GM19455 (cell line): ENCODE data around the gene SNTN.
"Not testable (repeated sequence)": the region's sequence is repeated elsewhere in the genome, so short reads cannot be mapped to it uniquely, and the experiment has no call there.

Source experiments
- ATAC-seq: cut with Tn5 transposase; IDR thresholded peaks from one replicate; pipeline ENCODE4 v1.9.1; 2021; ENCODE audit not compliant: unreplicated experiment

Gene SNTN

DNA sequence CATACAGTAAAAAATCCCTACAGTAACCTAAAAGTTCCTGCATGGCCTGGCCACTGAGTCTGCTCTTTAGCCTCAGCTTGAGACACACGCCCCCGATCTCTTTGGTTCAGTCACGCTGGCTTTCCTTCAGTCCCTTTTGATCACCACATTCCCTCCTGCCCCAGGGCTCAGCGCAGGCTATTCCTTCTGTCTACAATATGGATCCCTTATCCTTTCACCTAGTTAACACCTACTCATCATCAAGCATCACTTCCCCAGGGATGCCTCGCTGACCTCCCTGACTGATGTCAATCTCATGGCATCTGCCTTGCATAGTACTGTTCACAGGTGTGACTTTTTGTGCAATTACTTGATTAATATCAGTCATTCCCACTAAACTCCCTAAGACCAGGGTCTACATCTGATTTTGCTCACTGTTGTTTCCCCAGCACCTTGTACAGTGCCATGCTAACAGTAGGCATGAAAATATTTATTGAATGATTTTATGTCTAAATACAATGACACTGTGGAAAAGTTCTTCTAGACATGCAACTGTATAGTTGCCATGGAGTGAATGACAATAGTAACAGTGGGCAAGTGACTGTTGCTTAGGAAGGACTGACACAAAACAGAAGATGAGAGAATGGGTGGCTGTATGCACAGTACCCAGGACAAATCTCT is at the start of gene SNTN:
Gene SNTN, plus strand, starts transcription at position 610 of the 660 bp plus-strand sequence. Its CDS starts 13 bp downstream, at position 623.
- ATAC-seq = no peak

DNA sequence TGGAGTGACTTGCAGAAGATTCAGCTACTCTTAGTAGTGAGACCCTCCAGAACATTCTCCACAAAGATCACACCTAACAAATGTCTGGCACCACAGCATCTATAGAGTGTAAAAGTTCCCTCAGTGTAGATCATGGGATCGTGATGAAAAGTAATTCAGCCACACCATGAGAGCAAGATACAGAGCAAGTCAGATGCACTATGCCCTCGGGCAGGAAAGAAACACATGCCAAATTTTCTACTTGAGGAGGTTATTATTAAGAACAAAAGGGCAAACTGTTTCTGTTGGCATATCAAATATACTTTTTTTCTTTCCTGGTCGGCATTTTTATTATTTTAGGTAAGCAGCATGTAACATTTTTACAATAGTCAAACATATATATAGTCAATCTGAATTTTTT is 44.8 kb upstream of the SNTN start:
- no peak for ATAC-seq

DNA sequence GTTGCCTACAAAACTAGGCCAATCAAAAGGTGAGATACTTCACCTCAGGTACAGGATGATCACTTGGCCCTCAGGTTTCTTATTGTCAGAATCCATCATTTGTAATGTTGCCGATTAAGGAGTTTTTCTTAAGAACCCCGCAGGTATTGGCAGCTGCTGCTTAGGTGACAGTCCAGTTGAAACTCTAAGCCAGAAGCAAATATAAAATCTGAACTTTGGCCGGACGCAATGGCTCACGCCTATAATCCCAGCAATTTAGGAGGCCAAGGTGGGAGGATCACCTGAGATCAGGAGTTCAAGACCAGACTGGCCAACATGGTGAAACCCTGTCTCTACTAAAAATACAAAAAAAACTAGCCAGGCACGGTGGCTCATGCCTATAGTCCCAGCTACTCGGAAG is 43.1 kb upstream of the SNTN start:
- no peak for ATAC-seq

DNA sequence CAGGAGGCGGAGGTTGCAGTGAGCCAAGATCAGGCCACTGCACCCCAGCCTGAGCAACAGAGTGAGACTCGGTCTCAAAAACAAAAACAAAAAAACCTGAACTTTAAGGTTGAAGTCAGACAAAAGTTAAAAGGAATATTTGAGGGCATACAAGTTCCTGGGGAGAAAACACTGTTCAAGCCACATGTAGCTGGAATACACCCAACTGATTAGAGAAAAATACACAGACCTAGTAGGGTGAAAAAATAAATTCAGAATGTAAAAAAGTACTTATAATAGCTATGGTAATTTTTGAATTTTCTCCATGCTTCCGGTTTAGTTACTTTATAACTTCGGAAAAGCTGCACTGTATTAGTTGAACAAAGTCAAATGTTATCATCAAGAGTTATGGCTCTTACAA is 42.6 kb upstream of the SNTN start:
- ATAC-seq = no peak

DNA sequence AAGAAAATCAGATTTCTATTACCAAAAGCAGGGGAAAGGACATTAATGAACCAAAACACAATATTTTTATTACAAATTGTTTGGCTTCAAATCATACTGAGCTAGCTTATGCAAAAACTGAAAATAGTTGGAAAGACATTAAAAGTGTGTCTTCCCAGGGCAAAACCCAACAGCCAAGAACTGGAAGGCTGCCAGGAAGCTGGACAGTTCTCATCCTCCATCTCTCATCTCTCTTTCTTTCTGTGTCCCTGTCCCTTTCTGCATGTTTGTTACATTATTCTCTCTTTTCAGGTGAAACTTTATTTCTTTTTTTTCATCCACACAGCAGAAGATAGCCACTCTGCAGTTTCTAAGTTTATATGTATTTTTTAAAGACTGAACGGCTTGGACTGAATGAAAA is 41.1 kb upstream of the SNTN start:
- no peak for ATAC-seq

DNA sequence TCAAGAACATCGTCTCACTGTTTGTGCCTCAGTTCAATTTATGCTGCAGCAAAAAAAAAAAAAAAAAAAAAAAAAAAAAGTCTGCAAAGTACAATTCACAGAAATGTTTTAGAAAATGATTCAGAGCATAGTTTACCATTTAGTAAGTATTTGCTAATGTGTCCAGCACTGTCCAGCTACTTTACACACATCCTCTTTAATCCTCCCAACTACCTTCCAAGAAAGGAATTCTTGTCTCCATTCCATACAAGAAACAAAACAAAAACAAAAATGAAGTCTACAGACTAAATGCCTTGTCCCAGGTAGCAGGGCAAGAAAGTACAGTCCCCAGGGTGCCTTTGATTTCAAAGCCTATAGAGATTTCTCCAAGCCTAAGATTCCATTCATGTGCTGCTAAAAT is 38.9 kb upstream of the SNTN start:
- ATAC-seq = no peak

DNA sequence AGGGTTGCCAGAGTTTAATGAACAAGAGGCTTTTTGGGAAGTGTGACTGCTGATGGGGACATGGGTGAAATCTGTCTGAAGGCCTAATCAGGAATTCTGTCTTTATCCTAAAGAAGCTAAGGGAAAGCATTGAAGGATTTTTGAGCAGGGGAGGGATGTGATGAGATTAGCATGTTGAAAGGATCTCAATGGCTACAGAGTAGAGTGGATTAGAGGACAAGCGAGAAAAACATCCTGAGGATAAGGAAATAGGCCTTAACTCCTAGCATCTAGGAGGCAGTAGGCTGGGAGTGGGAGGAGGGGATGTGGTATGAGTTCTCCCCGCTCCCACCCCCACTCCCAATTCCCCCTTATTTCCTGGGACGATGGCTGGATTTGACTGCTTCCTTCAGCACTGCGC is 35.1 kb upstream of the SNTN start:
- ATAC-seq = no peak

DNA sequence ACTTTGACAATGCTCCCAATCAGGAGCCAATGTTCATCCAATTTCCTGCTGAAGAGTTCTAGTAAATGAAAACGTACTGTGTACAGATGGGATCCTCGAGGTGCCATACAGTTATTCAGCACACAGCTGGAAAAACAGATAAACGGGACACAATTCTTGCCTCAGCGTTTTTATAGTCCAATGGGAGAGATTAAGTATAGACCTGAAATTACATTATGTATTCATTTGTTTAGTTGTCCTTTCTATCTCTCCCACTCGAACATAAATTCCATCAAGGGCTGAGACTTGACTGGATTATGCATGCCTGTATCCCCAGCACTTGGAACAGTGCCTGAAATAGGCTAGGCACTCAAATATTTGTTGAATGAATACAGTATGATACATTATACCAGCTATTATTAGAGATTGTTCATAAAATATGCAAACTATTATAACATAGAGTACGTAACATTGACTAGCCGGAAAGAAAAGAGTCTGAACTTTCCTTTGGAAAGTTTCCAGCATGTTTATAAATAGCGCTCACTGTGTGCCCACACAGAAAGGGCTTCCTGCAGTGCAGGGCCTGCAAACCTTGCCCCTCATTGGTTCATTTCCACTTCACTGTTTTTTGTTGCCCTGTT is 27.4 kb upstream of the SNTN start:
- ATAC-seq = no peak

DNA sequence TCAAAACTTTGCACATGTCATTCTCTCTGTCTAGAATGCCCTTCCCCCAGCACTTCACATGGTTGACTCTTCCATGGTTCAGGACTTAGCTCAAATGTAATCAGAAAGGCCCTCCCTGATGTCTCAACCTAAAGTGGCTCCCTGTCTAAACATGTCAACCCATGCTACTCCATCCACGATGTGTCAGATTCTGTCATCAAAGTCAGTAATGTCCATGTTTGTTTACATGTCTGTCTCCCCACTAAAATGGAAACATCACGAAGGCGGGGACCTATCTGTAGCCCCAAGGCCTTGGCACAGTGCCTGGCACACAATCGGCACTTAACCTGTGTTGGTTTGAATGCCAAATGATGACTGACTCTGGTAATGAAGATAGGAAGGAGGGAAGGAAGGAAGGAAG is 20.8 kb upstream of the SNTN start:
- ATAC-seq = no peak

DNA sequence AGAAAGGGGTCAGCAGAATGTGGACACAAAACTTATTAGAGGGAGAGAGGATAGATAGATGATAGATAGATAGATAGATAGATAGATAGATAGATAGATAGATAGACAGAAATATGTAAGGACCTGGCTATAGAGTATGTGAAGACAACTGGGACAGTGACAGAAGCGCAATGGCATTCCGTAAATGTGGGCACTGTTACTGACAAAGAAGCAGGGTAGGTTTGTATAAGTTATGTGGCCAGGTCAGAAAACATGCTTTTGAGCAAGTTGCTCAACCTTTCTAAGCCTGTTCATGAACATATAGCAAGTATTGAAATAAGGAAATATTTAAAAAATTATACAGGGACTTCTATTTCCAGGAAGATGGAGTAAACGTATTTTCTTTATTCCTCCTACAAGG is 17.3 kb upstream of the SNTN start:
- ATAC-seq = no peak

DNA sequence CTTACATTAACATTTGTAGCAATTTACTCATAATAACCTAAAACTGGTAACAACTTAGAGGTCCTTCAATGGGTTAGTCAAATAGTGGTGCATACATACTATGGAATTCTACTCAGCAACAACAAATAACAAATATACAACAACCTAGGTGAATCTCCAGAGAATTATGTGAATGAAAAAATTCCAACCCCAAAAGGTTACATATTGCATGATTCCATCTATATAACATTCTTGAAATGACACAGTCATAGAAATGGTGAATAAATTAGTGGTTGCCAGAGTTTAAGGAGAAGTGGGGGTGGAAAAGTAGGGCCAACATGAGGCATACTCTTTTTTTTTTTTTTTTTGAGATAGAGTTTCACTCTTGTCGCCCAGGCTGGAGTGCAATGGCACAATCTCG is 12.7 kb upstream of the SNTN start:
- no peak for ATAC-seq

DNA sequence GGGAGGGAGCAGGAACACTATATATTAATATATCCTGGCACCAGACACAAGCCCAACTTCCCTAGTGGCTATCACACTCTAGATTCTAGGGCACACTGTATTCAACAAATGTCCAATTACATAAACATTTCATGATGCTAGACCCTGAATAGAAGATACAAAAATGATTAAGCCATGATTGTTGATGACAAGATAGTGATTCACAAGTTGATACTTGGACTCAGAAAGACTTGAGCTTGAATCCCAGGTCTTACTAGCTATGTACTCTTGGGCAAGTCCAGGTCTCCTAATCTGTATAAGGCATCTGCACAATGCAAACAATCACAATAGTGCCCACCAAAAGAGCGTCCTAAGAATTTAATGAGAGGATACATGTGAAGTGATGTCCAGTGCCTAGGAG is 10.0 kb upstream of the SNTN start:
- no peak for ATAC-seq

DNA sequence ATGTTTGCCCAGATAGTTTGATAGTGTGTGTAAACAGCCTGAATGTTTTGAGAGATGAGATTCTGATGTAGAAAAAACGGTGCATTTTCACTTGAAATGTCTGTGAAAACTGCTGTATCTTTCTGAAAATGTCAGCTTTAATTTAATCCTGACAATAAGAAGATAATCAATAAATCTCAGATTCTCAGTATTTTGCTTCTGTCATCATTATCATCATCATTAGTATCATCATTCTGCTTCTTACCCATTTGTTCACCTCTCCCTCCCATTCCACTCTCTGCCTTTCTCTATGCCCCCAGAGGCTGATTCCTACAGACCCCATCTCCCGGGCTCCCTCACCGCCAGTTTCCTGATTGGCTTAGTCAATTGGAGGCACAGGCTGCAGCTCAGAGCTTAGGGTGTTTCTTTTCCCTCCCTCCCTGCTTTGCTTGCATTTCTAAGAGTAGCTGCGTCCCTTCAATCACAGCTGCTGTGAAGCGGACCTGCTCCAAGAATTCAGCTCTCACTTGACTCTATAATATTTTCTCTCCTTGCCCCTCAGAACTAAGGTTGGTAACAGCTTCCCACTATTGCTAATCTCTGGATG is 8.2 kb upstream of the SNTN start:
- ATAC-seq = no peak

DNA sequence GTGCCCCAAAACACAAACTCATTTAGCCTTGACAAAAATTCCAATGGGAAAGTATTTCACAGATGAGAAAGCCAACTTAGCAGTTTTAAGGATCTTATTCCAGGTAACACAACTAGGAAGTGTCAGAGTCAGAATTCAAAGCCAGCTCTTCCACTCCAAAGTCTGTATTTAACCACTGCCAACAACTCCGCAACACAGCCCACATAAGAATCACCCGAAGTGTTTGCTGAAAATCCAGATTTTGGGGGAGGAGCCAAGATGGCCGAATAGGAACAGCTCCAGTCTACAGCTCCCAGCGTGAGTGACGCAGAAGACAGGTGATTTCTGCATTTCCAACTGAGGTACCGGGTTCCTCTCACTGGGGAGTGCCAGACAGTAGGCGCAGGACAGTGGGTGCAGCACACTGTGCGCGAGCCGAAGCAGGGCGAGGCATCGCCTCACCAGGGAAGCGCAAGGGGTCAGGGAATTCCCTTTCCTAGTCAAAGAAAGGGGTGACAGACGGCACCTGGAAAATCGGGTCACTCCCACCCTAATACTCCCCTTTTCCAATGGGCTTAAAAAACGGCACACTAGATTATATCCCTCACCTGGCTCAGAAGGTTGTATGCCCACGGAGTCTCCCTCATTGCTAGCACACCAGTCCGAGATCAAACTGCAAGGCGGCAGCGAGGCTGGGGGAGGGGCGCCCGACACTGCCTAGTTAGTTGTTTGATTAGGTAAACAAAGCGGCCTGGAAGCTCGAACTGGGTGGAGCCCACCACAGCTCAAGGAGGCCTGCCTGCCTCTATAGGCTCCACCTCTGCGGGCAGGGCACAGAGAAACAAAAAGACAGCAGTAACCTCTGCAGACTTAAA is 7.3 kb upstream of the SNTN start:
- not testable (repeated sequence) for ATAC-seq

DNA sequence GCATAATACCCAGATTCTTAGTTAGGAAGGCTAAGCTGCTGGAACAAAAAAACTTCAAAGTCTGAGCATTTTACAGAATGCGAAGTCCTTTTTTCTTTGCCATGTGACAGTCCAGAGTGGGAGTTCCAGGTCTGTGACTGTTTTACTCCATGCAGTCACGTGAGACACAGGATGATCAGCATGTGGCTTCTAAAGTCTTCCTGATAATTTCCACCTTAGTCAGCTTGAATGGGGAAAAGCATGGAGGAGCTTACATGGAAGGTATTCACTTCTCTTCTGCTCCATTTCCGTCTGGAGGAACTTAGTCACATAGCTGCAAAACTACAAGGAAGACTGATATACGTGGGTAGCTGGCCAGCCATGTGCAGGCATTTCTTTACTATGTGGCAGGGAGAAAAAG is 1.7 kb downstream of the SNTN start:
- no peak for ATAC-seq

DNA sequence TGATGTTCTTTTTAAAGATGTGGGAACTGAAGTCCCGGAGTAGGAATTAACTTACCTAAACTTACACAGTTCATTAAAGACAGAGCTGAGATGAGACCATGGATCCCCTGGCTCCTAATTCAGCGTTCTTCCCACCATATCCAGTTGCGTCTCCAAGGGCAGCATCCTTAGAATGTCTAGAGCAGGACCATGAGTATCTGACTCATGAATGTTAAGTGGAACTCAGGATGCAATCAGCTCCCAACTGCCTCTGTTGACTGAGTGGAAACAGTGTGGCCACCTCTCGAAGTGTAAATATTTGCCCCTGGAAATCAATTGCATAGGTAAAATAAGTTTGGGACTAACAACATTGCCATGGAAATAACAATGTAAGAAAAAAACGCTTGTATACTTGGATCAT is 2.5 kb downstream of the SNTN start:
- no peak for ATAC-seq

DNA sequence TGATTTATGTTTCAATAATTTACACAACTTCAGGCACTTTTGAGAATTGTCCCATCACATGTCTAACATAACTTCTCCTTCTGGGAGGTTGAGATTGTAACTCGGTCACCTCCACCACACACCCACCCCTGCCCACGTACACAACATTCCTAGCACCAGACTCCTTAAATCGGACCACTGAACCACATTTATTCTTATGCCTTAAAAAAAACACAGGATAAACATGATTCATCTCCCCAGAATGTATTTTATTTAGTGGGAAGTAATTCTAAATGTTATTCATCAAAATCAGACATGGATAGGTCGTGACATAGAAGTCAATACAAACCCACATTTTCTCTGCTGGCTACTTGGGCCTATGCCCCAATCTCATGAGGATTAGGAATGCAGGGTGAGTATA is 3.0 kb downstream of the SNTN start:
- no peak for ATAC-seq

DNA sequence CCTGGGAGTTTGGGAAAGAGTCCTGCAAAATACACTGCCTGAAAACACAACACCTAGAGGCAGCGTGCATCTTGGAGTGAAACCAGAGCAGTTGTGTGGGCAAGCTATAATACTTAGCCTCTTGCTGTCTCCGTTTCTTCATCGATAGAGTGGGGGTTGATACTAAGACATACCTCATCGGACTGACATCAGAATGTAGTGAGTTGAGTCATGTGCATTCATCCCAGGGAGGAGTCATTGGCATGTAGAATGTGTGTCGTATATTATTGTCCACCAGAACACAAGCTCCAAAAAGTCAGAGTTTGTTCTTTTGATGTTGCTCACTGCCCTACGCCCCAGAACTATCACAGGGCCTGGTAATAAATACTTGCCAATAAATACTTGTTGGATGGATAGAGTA is 4.3 kb downstream of the SNTN start:
- ATAC-seq = no peak

DNA sequence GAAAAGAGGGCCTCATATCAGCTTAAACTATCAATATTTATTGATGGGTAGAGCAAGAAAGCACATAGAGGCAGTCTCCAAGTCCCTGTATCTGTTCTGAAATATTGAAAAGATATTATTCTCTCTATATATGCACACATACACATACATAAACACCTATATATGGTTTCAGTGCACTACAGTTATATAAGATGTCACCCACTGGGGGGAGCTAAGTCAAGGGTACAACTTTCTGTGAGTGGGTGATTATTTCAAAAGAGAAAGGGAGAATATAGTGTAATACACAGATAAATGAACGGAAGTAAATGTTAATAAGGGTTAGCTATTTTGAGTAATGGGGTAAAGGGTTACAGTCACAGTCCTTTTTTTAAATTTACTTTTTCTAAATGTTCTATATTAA is 8.8 kb downstream of the SNTN start:
- no peak for ATAC-seq

DNA sequence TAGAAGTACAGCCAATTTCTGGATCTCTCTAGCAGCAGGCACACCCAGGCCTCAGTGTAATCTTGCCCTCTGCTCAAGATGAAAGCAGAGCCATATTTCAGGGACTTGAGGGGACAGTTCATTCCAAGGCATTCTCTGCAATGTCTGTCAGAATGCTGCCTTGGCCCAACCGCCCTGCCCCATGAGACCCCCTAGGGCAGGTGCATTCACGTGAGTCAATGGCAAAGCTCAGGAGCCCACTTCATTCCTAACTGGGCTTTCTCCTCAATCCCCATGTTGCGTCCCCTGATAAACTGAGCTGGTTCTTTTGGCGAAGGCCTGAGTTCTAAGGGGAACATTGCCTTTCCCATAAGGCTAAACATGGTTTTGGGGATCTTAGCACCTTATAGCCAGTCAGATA is 9.5 kb downstream of the SNTN start:
- no peak for ATAC-seq

DNA sequence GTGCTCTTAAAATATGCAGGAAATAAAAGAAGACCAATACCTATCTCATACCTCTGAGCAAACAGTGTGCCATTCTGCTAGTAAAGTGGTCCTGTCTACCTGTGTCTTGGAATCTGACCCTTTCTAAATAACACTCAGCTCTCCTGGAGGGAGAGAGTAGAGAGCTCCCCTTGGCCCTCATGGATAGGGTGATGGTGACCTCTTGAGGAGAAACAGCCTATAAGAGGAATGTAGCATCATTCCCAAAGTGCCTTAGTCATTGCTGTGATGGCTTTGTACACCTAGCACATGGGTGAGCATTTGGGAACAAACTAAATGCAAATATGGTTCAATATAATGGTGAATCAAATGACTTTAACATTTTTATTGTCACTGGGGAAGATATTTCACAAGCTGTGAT is 10.0 kb downstream of the SNTN start:
- ATAC-seq = no peak

DNA sequence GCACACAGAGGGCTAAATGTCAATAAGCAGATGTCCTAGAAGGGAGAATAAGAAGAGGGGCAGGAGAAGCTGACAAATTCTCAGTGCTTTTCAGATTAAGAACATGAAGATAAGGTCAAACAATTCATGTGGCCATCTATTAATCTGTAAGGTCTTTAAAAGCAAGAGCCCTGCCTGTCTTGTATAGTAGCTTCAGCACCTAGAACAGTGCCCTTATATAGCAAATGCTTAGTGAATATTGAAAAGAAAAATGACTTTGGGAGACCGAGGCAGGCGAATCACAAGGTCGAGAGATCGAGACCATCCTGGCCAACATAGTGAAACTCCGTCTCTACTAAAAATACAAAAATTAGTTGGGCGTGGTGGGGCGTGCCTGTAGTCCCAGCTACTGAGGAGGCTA is 18.1 kb downstream of the SNTN start:
- ATAC-seq = no peak
